ENCODE results near the gene INPP5A. TPM values are rescaled to one million over a fixed set of nuclear protein-coding genes. Genes with fewer than 3 reads are reported as not detected.

Gene INPP5A
- total and polyA plus RNA-seq, 2 of the 13 experiments (the other 11 are each of a cell fraction or from before 2014, with no cell fraction given): 17.5 to 37.9 TPM

DNA sequence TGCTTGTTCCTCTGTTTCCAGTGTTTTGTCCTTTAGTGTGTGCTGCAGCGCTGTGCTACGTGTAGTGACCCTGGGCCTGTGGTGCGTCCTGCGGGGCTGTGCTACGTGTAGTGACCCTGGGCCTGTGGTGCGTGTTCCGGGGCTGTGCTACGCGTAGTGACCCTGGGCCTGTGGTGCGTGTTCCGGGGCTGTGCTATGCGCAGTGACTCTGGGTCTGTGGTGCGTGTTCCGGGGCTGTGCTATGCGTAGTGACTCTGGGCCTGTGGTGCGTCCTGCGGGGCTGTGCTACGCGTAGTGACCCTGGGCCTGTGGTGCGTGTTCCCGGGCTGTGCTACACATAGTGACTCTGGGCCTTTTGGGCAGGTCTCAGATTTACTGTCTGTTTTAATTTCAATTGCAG is 60.1 kb downstream of the INPP5A start:
- no peaks in the 10 kb centered on the region for H4K20me1 ChIP-seq (ENCODE audit: insufficient read depth, low read length)
- in situ Hi-C loops (cut with HindIII; ENCODE audit: extremely low pct_ligation_motif_present, low pct_unique_long_range_greater_than_20kb) (no loop called here), intact Hi-C loops (cut with micrococcal nuclease; ENCODE audit: unreplicated experiment) (no loop called here)
- no peak overlapping the region for H3K27ac ChIP-seq (ENCODE audit: extremely low read length, insufficient read depth, low read length)
- H3K4me3 ChIP-seq (replicated peaks in 1 of 3; ENCODE audit: insufficient read depth in 1 of 3, low read depth in 2 of 3, low read length in 3 of 3): no peak overlapping the region
- POLR2A ChIA-PET: no interaction called here
- DNase-seq (ENCODE audit: low spot score) (no peak), FAIRE-seq (no peak), ATAC-seq (no peak)
- H3K36me3 ChIP-seq (replicated peaks in 1 of 2; ENCODE audit: control insufficient read depth in 1 of 2, insufficient read depth in 2 of 2, low read length in 2 of 2): no peaks in the 10 kb centered on the region
- H3K27me3 ChIP-seq (ENCODE audit: control insufficient read depth in 1 of 2, insufficient read depth in 2 of 2, low read length in 2 of 2): no peaks in the 10 kb centered on the region
- CTCF ChIA-PET (ENCODE audit: low intra/inter-chr PET ratio, low total read pairs): no interaction called here
- H2AFZ ChIP-seq (ENCODE audit: low read length): no peak overlapping the region
- H3K4me2 ChIP-seq (ENCODE audit: low read depth, low read length): no peak overlapping the region
- BruUV-seq (replicated peaks): no TSS peak
- WGBS (ENCODE audit: low lambda C conversion rate): 96% methylated on average over 10 of the region's 21 CpGs
- H3K79me2 ChIP-seq (ENCODE audit: insufficient read depth, low read length): peaks cover 39% of the 10 kb centered on the region
- H3K9ac ChIP-seq (ENCODE audit: insufficient read depth, low read depth, low read length): no peak overlapping the region
- peaks cover 35% of the 10 kb centered on the region for H3K4me1 ChIP-seq (ENCODE audit: insufficient read depth, low read length)
- peaks cover 21% of the 10 kb centered on the region for H3K9me3 ChIP-seq (ENCODE audit: low read length)
- TF ChIP-seq ZNF574 (CRISPR knock-in tag; IDR thresholded peaks at IDR 0.05): no peak
- no peak for TF ChIP-seq ZZZ3 (CRISPR knock-in tag; IDR thresholded peaks at IDR 0.05; ENCODE audit: borderline replicate concordance)
- TF ChIP-seq, protein P1, sequence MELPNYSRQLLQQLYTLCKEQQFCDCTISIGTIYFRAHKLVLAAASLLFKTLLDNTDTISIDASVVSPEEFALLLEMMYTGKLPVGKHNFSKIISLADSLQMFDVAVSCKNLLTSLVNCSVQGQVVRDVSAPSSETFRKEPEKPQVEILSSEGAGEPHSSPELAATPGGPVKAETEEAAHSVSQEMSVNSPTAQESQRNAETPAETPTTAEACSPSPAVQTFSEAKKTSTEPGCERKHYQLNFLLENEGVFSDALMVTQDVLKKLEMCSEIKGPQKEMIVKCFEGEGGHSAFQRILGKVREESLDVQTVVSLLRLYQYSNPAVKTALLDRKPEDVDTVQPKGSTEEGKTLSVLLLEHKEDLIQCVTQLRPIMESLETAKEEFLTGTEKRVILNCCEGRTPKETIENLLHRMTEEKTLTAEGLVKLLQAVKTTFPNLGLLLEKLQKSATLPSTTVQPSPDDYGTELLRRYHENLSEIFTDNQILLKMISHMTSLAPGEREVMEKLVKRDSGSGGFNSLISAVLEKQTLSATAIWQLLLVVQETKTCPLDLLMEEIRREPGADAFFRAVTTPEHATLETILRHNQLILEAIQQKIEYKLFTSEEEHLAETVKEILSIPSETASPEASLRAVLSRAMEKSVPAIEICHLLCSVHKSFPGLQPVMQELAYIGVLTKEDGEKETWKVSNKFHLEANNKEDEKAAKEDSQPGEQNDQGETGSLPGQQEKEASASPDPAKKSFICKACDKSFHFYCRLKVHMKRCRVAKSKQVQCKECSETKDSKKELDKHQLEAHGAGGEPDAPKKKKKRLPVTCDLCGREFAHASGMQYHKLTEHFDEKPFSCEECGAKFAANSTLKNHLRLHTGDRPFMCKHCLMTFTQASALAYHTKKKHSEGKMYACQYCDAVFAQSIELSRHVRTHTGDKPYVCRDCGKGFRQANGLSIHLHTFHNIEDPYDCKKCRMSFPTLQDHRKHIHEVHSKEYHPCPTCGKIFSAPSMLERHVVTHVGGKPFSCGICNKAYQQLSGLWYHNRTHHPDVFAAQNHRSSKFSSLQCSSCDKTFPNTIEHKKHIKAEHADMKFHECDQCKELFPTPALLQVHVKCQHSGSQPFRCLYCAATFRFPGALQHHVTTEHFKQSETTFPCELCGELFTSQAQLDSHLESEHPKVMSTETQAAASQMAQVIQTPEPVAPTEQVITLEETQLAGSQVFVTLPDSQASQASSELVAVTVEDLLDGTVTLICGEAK (IDR thresholded peaks at IDR 0.05): no peak
- TF ChIP-seq, protein P1 (CRISPR knock-in tag; IDR thresholded peaks at IDR 0.05): no peak
- TF ChIP-seq, protein P2, sequence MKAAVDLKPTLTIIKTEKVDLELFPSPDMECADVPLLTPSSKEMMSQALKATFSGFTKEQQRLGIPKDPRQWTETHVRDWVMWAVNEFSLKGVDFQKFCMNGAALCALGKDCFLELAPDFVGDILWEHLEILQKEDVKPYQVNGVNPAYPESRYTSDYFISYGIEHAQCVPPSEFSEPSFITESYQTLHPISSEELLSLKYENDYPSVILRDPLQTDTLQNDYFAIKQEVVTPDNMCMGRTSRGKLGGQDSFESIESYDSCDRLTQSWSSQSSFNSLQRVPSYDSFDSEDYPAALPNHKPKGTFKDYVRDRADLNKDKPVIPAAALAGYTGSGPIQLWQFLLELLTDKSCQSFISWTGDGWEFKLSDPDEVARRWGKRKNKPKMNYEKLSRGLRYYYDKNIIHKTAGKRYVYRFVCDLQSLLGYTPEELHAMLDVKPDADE (CRISPR knock-in tag; IDR thresholded peaks at IDR 0.05): no peak
- TF ChIP-seq, protein P3, sequence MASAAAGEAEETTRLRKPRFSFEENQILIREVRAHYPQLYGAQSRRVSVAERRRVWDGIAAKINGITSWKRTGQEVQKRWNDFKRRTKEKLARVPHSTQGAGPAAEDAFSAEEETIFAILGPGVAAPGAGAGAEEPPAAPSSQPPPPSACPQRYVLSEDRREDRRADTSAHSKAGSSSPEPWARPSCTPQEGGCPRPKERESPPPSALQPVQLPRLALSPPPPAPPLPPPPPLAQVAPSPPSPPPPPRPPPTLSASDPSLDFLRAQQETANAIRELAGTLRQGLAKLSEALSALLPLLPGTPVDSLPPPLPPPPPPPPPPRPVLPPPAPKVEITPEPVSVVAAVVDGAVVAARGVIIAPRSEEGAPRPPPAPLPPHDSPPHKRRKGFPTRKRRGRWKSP (CRISPR knock-in tag; IDR thresholded peaks at IDR 0.05): no peak
- TF ChIP-seq ZBTB3 (CRISPR knock-in tag; IDR thresholded peaks at IDR 0.05; ENCODE audit: borderline replicate concordance, low read depth): no peak
- TF ChIP-seq ETV5 (CRISPR knock-in tag; IDR thresholded peaks at IDR 0.05; ENCODE audit: borderline replicate concordance): no peak

All from HepG2 (cell line).